OCI-LY1 (cell line): ENCODE results near the gene TSPAN5.

ENCODE experiments used
- CTCF ChIP-seq: fragments of 200-600 bp; sonication (generic), shearing (Covaris generic); IDR thresholded peaks from 2 replicates; pipeline ENCODE4 v1.5.1; 2017; ENCODE audit warnings: mild to moderate bottlenecking, antibody characterized with exemption, low read length, moderate library complexity, mixed read lengths
- EZH2 ChIP-seq: fragments of 200-600 bp; sonication (generic), shearing (Covaris generic); IDR thresholded peaks from 2 replicates; pipeline ENCODE4 v1.8.0; 2017; ENCODE audit warnings: borderline replicate concordance, mixed run types, mild to moderate bottlenecking, antibody characterized with exemption, low read length, moderate library complexity, mixed read lengths

GRCh38 chr4:98663226-98664006 is 5.0 kb upstream of the TSPAN5 start:
- TF ChIP-seq CTCF (no peak), EZH2 (no peak)
